ENCODE measurements around the gene BMERB1. TPM values are rescaled to one million over a fixed set of nuclear protein-coding genes. Genes with fewer than 3 reads are reported as not detected.
"Not testable (repeated sequence)": the region's sequence is repeated elsewhere in the genome, so short reads cannot be mapped to it uniquely, and the experiment has no call there.

BMERB1 gene
- total RNA-seq, 1 donor from 2014 or later, result 55.0 TPM

DNA sequence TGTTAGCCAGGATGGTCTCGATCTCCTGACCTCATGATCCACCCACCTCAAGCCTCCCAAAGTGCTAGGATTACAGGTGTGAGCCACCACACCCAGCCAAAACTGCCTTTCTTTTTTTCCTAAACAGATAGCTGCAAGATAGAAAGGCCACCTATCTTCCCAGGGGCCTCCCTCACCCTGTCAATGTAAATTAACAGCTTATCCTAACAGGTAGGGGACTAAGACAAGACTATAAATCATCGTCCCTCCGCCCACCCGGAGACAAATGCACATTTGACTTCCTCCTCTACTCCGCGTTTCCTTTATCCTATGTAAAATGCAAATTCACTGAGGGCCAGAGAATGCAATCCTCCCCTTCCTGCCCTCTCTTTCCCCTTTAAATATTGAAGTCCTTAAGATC, 137.2 kb downstream of the BMERB1 start:
- intact Hi-C loops (cut with micrococcal nuclease), result no loop called here
- DNase-seq, result no peak
- ATAC-seq, result no peak

DNA sequence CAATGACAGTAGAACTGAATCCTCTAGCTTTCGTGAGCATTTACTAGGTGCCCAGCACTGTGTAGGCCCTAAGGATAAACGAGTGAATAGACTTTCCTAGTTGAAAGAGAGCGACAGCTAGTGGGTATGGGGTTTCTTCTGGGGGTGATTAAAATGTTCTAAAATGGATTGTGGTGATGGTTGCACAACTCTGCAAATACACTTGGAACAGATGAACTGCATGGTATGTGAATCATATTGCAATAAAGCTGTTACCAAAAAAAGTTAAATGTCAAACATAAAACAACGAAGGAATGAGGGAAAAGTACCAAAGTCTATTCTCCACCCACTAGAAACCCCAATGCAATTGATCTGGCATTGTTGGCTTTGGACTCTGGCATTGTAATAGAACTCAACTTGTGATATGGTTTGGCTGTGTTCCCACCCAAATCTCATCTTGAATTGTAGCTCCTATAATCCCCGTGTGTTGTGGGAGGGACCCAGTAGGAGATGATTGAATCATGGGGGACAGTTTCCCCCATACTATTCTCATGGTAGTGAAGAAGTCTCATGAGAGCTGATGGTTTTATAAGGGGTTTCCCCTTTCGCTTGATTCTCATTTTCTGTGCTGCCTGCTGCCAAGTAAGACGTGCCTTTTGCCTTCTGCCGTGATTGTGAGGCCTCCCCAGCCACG, 138.1 kb downstream of the BMERB1 start:
- intact Hi-C loops (cut with micrococcal nuclease), result no loop called here
- no peak for ATAC-seq
- no peak for DNase-seq

DNA sequence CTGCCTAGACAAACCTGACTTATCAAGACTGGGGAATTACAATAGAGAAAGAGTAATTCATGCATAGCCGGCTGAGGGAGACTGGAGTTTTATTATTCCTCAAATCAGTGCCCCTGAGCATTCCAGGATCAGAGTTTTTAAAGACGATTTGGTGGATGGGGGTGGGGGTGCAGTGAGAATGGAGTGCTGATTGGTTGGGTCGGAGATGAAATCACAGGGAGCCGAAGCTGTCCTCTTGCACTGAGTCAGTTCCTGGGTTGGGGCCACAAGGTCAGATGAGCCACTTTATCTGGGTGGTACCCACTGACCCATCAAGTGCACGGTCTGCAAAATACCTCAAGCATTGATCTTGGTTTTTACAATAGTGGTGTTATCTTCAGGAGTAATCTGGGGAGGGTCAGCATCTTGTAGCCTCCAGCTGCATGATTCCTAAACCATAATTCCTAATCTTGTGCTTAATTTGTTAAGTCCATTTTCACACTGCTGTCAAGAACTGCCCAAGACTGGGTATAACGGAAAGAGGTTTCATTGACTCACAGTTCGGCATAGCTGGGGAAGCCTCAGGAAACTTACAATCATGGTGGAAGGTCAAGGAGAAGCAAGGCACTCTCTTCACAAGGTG, 139.0 kb downstream of the BMERB1 start:
- DNase-seq (no peak), ATAC-seq (no peak)
- intact Hi-C loops (cut with micrococcal nuclease), result no loop called here

DNA sequence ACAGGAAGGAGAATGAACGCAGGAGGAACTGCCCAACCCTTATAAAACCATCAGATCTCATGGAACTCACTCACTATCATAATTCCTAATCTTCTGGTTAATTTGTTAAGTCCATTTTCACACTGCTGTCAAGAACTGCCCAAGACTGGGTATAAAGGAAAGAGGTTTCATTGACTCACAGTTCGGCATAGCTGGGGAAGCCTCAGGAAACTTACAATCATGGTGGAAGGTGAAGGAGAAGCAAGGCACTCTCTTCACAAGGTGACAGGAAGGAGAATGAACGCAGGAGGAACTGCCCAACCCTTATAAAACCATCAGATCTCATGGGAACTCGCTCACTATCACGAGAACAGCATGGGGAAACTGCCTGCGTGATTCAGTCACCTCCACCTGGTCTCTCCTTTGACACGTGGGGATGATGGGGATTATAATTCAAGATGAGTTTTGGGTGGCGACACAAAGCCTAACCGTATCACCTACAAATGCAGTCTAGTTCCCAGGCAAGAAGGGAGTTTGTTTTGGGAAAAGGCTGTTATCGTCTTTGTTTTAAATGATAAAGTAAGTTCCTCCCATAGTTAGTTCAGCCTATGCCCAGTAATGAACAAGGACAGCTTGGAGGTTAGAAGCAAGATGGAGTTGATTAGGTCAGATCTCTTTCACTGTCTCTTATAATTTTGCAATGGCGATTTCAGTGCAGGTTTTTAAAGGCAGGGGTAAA, 139.7 kb downstream of the BMERB1 start:
- intact Hi-C loops (cut with micrococcal nuclease); ATAC-seq; DNase-seq: not testable (repeated sequence)

DNA sequence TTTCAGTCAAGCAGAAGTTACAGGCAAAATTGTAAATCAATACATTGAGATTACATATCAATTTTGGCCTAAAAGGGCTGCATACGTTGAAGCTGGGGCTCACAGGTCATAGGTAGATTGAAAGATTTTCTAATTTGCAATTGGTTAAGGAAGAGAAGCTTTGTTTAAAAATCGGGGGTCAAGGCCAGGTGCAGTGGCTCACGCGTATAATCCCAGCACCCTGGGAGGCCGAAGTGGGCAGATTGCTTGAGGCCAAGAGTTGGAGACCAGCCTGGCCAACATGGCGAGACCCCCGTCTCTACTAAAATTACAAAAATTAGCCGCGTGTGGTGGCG, 140.2 kb downstream of the BMERB1 start:
- DNase-seq (no peak), ATAC-seq (no peak)
- intact Hi-C loops (cut with micrococcal nuclease), result no loop called here

DNA sequence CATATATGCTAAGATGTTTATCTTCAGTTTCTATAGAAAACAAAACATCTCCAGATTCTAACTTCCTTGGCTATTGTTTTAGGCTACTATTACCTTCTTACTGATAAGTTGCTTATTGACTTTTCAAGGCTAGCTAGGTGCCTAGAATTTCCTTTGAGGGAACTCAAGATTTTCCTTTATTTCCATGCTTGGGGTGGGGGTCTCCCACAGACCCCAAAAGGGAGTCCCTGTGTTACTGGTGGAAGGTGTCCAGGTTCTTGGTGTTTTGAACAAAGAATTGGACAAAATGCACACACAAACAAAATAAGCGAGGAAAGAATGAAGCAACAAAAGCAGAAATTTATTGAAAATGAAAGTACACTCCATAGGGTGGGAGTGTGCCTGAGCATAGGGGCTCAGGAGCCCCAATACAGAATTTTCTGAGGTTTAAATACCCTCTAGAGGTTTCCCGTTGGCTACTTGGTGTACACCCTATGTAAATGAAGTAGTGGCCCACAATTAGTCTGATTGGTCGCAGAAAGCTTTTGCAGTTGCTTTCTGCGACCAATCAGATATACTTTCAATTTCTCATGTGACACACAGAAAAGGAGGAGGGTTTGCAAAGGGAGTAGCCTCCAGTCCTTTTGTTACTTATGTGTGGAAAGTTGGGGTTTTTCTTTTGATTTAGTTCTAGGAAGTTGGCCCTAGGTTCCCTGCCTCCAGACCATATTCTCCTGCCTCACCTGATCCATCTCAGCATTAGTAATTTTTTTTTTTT, 141.1 kb downstream of the BMERB1 start:
- DNase-seq (no peak), ATAC-seq (no peak)
- intact Hi-C loops (cut with micrococcal nuclease), result no loop called here

DNA sequence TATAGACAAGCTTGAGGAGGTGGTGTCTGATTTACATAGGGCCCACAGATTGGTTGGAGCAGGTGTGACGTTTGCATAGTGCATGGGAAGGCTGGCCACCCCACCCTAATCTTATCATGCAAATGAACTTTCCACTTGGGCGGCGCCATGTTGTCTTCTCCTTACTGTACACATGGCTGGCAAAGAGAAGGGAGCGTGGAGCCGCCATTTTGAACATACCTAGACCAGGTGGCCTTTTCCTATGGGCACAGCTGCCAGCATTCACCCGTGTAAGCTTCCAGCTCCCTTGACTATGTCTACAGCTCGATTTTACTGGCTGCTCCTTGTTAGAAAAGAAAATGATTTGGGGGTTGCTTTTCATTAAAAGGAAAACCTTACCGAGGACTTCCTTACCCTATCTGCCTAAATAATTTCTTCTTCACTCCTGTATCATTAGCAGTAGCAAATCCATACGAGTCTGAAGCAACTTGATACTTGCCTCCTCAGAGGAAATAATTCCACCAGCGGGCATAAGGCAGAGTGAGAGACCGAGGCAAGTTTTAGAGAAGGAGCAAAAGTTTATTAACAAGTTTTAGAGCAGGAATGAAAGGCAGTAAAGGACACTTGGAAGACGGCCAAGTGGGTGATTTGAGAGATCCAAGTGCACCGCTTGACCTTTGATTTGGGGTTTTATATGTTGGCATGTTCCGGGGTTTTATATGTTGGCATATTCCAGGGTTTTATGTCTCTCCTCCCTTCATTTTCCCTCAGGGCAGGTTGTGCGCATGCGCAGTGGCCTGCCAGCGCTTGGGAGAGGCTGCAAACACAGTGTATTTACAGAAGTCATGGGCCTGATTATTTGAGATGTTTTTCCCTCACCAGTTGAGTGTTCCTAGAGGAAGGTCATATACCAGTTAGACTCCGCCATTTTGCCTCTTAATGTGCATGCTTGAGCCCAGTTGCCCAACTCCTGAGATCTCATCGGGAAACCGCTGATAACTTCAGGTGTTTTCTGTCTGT, 142.9 kb downstream of the BMERB1 start:
- ATAC-seq (no peak), DNase-seq (no peak)
- intact Hi-C loops (cut with micrococcal nuclease), result no loop called here

DNA sequence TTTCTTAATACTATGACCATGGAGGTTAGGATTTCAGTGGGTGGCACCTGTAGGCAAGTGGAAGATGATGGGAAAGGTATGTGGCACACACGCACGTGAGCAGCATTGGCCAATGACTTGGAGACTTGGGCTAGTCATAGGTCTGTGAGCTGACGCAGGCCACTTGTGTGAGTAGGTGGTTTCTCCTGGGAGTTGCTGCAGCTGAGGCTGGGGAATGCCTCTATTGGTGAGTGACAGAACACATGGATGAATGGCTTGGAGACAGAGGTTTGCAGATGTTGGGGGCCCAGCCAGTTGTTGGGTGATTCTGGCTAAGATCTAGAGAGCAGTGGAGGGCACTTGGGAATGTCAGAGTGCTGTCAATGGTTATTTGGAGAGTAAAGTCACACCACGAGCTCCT, 144.4 kb downstream of the BMERB1 start:
- ATAC-seq (no peak), DNase-seq (no peak)
- intact Hi-C loops (cut with micrococcal nuclease), result no loop called here

DNA sequence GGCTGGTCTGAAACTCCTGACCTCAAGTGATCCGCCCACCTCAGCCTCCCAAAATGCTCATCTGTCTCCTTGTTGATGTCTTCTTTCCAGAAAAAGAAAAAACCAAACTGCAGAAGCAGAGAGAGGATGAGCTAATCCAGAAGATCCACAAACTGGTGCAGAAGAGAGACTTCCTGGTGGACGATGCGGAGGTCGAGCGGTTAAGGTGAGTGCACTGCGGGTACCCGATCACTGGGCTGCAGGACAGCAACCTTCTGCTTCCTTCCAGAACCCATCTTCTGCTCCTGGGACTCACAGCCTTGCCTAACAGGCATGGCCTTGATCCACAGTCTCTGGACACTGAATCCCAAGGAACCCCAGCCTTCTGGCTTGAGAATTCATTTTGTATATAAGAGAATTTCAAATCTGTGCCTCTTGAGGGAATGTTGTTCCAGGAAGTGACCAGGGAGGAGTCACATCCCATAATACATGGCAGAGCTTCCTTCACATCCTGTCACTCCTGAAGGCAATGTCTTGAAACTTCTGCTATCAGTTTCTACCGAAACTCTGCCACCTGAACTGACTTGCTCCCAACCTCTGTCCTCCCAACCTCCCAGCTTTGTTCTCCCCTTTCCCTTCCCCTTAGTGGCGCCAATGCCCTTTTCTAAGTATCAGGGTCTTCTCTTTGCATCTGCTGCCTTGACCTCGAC, 146.9 kb downstream of the BMERB1 start:
- ATAC-seq (no peak), DNase-seq (no peak)
- intact Hi-C loops (cut with micrococcal nuclease), result no loop called here

DNA sequence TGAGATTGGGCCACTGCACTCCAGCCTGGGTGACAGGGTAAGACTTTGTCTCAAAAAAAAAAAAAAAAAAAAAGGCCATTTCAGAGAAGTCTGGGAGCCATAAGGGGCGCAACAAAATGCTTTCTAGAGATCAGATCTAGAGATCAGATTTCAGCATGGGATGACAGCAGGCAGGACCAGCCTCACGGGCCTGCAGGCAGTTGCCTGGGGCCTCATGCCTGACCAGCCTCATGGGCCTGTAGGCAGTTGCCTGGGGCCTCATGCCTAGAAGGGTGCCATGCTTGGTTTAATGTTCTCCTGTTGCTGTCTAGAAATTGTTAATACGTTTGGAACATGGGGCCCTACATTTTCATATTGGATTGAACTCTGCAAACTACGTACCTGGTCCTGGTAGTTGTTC, 149.1 kb downstream of the BMERB1 start:
- ATAC-seq (no peak), DNase-seq (no peak)
- intact Hi-C loops (cut with micrococcal nuclease), result no loop called here

DNA sequence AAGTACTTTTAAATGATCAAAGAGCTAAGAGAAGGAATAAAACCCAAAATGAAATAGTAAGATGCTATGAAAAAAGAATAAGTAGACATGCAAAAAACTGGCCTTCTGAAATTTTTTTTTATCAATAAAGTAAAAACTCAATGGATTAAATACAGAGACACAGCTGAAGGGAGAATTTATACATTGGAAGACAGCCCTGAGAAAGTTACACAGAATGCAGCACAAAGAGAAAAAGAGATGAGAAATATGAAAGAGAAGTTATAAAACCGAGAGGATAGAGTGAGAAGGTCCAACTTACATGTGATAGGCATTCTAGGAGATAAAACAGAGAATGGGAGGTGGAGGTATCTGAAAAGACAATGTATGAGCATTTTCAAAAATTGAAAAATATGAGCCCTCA, 151.6 kb downstream of the BMERB1 start:
- DNase-seq, result no peak
- ATAC-seq, result no peak
- intact Hi-C loops (cut with micrococcal nuclease), result no loop called here

DNA sequence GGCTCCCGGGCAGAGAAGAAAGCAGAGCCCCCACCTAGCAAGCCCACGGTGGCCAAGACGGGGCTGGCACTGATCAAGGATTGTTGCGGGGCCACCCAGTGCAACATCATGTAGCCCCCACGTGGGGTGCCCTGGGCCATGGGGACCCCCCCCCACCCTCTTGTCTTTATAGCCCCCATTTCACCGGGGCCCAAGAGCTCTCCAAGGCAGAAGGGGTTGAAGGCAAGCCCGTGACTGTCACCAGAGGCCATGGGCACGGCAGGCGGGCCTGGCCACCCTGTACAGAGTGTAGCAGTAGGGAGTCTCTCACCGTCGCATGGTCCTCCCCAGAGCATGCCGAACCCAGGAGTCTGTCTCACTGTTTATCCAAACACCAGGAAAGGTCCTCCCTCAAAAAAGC, 152.3 kb downstream of the BMERB1 start:
- no peak for ATAC-seq
- DNase-seq, result no peak
- intact Hi-C loops (cut with micrococcal nuclease), result no loop called here

DNA sequence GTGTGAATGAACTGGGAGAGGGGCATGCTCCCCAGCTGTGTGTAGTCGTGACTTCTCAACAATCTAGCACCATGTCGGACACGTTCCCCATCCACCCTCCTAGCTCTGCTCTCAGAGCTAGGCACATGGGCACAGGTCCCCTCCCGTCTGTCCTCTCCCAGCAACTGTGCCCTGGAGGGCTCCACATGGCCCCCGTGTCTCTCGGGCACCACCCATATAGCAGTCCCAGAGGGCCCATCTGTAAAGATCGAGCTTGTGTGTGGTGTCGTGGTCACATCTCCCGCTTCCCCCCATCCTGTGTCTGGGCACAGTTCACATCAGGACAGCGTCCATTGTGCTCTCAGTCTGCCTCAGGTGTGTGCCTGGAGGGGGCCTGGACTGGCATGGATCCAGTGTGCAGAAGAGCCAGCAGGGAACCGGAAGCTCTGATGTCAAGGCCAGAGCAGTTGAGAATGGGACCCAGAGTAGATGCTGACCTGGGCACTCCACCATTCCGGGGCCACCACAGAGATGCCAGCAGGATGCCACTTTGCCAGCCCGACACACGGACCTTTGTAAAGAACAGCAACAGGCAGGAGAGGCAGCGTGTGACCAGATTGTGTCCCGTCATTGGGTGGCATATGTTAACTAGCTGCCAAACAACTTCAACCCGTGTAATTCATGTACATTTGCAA, 152.9 kb downstream of the BMERB1 start:
- ATAC-seq, result no peak
- no peak for DNase-seq
- intact Hi-C loops (cut with micrococcal nuclease), result no loop called here

DNA sequence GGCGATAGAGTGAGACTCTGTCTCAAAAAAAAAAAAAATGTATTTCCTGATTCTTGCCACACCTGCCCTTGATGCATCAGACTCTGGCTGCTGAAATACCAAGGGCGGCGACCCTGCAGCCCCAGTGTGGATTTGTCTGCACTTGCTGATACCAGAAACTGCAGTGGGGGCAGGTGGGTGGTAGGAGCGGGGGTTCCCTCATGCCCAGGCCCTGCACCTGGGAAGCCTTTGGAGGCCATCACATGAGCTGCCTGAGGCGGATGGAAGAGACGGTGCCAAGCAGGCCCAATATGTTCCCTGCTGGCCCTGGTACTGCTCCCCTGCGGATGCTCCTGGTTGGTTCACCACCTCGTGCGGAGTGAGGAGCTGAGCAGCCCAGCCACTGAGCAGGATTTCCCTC, 157.9 kb downstream of the BMERB1 start:
- no peak for ATAC-seq
- DNase-seq, result no peak
- intact Hi-C loops (cut with micrococcal nuclease), result no loop called here

DNA sequence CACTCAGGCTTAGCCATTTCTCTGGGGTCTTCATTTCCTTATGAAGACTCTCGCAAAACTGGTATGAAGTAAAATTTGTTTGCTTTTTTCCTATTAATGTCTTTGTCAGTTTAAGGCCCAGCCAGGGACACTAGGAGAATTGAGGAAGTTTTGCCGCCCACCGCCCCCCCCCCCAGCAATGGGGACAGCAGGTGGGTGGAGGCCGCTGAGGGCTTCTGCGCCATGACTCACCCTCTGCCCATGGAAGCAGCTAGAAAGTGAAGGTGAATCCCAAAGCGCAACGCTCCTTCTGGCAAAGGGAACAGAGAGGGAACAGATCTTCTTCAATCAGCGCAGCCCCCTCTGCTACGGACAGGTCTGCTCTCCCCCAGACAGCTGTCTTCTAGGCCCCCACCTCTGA, 158.8 kb downstream of the BMERB1 start:
- DNase-seq, result no peak
- intact Hi-C loops (cut with micrococcal nuclease), result no loop called here
- no peak for ATAC-seq

DNA sequence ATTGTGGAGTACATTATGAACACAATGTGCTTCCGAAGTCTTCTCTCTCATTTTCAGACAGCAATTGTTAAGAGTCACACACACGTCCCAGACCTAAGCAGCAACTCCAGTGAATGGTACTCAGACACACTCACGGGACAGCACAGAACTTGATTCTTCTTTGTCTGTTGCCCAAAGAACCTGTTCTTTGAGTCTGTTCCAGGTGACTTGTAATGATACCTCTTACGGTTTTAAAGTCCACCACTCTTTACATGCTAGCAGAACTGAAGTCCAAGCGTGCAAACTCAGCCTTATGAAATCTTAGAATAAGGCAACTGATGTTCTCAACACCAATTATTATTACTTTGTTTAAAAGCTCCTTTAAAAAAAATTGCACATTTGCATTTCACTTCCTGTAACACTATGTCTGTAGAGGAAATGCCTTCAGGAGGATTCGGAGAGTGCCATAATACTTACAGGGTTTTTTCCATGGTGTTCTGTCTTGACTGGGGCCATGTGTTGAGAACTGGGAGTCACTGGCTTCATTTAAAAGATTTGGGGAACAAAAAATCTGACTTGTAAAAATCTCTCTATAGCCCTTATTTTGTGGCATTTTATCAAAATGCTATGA, 160.4 kb downstream of the BMERB1 start:
- no peak for ATAC-seq
- intact Hi-C loops (cut with micrococcal nuclease), result no loop called here
- no peak for DNase-seq

DNA sequence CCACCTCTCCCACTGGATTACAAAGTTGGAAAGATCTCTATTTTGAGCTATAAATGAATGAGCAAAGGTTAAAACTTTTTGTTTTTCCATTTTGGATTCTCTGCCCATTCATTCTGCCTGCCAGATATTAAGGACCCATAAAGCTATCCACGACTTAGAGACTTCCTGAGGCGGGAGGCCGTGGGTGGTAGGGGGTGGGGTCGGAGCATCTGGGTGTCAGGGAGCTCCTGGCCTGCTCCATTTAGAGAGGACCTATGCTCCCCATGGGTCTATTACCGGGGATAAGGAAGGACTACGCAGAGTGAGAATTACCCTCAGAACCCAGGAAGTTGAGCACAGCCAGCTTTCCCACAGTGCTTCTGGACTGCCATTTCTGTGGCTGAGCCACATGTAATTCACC, 162.7 kb downstream of the BMERB1 start:
- ATAC-seq (no peak), DNase-seq (no peak)
- intact Hi-C loops (cut with micrococcal nuclease), result no loop called here

All from left ventricle myocardium superior (tissue), 1 donor.